HG03025 (cell line): ENCODE measurements around the gene MAT2A.

Experiments
- ATAC-seq: cut with Tn5 transposase; IDR thresholded peaks from one replicate; pipeline ENCODE4 v1.9.1; 2021; ENCODE audit warnings: mild to moderate bottlenecking, moderate library complexity; ENCODE audit not compliant: unreplicated experiment, low FRiP score

MAT2A gene

GRCh38 chr2:85538507-85539360 lies at the start of gene MAT2A:
TSS of gene MAT2A (plus strand) at chr2:85539168. CDS start at chr2:85539288, 120 bp downstream.
- peak; percentile 64 for ATAC-seq

- no peak for ATAC-seq
Observed at GRCh38 chr2:85490861-85491755, 47.9 kb upstream of the MAT2A start.

- no peak for ATAC-seq
Observed at GRCh38 chr2:85496436-85496835, 42.5 kb upstream of the MAT2A start.

- ATAC-seq = no peak
Observed at GRCh38 chr2:85497944-85498630, 40.9 kb upstream of the MAT2A start.

- ATAC-seq = no peak
Observed at GRCh38 chr2:85501248-85501647, 37.7 kb upstream of the MAT2A start.

GRCh38 chr2:85502720-85503119 lies 36.2 kb upstream of the MAT2A start:
- no peak for ATAC-seq

GRCh38 chr2:85503168-85503850 lies 35.7 kb upstream of the MAT2A start:
- no peak for ATAC-seq

GRCh38 chr2:85503851-85504777 lies 34.9 kb upstream of the MAT2A start:
- no peak for ATAC-seq

GRCh38 chr2:85504778-85505261 lies 34.1 kb upstream of the MAT2A start:
- no peak for ATAC-seq

- ATAC-seq = no peak
Observed at GRCh38 chr2:85505551-85506238, 33.3 kb upstream of the MAT2A start.

- ATAC-seq = no peak
Observed at GRCh38 chr2:85506768-85507181, 32.2 kb upstream of the MAT2A start.

GRCh38 chr2:85511008-85511811 lies 27.8 kb upstream of the MAT2A start:
- ATAC-seq = no peak

GRCh38 chr2:85514323-85514722 lies 24.6 kb upstream of the MAT2A start:
- no peak for ATAC-seq

- ATAC-seq = no peak
Observed at GRCh38 chr2:85516653-85517389, 22.1 kb upstream of the MAT2A start.

GRCh38 chr2:85522090-85522647 lies 16.8 kb upstream of the MAT2A start:
- no peak for ATAC-seq

- ATAC-seq = no peak
Observed at GRCh38 chr2:85523062-85523902, 15.7 kb upstream of the MAT2A start.
